Memory B cell (primary cell): ENCODE measurements around the gene CENPB.

ENCODE experiments used
- ATAC-seq: fragments of 150-1000 bp; cut with Tn5 transposase; 2 replicates; pipeline ENCODE4 v1.10.0; 2021; ENCODE audit warnings: low read depth, mild to moderate bottlenecking, moderate library complexity
- DNase-seq, 2 donors: peaks; one replicate each; pipeline ENCODE4 v3.0.0; 2022; ENCODE audit warnings: low spot score in 2 of 2
- H3K27ac Mint-ChIP-seq: one replicate; pipeline ENCODE4 v1.8.0; 2022; ENCODE audit warnings: mild to moderate bottlenecking, moderate library complexity, mixed read lengths
- H3K27me3 Mint-ChIP-seq: one replicate; pipeline ENCODE4 v1.8.0; 2022; ENCODE audit warnings: mixed read lengths
- H3K36me3 Mint-ChIP-seq: one replicate; pipeline ENCODE4 v1.8.0; 2022; ENCODE audit warnings: mild to moderate bottlenecking, mixed read lengths
- H3K4me1 Mint-ChIP-seq: one replicate; pipeline ENCODE4 v1.8.0; 2022; ENCODE audit warnings: mixed read lengths
- H3K4me3 Mint-ChIP-seq: one replicate; pipeline ENCODE4 v1.8.0; 2022; ENCODE audit warnings: mild to moderate bottlenecking, moderate library complexity, mixed read lengths
- H3K9me3 Mint-ChIP-seq: one replicate; pipeline ENCODE4 v1.8.0; 2022; ENCODE audit warnings: mixed read lengths

CENPB gene

DNA sequence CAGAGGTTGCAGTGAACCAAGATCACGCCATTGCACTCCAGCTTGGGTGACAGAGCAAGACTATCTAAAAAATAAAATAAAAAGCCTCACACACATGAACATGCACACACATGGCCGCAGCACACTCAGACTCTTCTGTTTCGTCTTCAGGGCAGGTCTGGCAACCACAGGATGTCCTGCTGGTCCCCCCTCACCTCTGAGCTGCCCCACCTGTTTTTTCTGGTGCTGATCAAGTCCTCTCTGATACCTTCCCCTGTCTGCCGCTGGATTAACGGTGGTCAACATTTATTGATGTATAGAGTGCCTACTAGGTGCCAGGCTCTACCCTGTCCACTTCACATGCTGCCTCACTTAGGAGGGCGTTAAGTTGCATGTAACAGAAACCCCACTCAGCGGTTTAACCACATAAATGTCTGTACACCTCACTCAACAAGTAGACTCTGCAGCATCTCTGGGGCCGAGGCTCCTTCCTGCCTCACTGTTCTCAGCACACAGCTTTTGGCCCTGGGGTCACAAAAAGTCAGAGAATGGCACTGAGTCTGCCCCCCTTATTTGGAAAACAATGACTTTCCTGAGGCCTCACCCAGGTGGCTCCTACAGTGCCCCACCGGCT is 29.3 kb upstream of the CENPB start:
- DNase-seq (no peak), ATAC-seq (no peak)
- Mint-ChIP-seq H3K36me3 (no peaks in the 10 kb centered on the region), H3K4me3 (no peak overlapping the region), H3K4me1 (peaks cover 14% of the 10 kb centered on the region), H3K9me3 (no peaks in the 10 kb centered on the region), H3K27ac (no peak overlapping the region), H3K27me3 (peaks cover 4% of the 10 kb centered on the region)

DNA sequence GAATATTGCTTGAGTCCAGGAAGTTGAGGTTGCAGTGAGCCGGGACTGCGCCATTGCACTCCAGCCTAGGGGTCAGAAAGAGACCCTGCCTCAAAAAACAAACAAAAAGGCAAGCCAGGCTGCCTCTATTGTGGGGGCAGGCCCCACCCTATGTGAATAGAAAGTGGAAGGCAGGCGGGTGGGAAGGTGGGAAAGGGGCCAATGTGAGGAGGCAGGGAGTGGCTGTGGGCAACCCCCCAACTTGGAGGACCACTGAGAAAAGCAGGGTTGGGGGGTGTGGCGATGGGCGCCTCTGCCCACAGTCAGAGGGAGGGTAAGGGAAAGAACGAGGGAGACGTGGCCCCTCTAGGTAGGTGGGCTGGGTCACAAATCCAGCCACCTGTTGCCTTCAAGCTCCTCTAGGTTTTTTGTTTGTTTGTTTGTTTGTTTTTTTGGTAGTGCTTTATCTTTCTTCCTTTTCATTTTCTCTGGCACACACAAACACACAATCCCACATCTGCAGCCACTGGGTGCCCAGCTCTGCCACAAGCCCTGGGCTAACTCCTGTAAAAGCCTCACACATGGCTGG is 28.5 kb upstream of the CENPB start:
- ATAC-seq: no peak
- Mint-ChIP-seq H3K36me3 (no peaks in the 10 kb centered on the region), H3K27me3 (peaks cover 4% of the 10 kb centered on the region), H3K4me1 (peaks cover 14% of the 10 kb centered on the region), H3K9me3 (no peaks in the 10 kb centered on the region), H3K4me3 (no peak overlapping the region), H3K27ac (no peak overlapping the region)
- DNase-seq: no peak

DNA sequence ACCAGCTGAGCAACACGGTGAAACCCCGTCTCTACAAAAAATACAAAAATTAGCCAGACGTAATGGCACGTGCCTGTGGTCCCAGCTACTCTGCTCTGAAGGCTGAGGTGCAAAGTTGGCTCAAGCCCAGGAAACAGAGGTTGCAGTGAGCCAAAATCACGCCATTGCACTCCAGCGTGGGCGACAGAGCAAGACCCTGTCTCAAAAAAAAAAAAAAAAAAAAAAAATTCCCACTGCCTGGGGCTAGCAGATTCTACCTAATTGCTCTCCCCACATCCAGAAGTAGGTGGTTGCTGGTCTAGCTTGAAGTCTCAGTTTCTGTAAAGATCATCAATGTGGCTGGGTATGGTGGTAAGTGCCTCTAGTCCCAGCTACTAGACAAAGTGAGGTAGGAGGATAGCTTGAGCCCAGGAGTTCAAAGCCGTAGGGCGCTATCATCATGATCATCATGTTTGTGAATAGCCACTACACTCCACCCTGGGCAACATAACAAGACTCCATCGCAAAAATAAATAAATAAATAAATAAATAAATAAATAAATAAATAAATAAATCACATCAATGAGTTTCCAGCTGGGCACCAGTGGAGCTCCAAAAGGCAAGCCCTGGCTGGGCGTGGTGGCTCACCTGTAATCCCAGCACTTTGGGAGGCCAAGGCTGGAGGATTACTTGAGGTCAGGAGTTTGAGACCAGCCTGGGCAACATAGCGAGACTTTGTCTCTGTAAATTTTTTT is 27.5 kb upstream of the CENPB start:
- Mint-ChIP-seq H3K4me1 (peaks cover 14% of the 10 kb centered on the region), H3K4me3 (no peak overlapping the region)
- no peak for ATAC-seq

GRCh38 chr20:3812975-3813847 is 26.7 kb upstream of the CENPB start:
- DNase-seq (no peak), ATAC-seq (no peak)
- peaks cover 4% of the 10 kb centered on the region for H3K27me3 Mint-ChIP-seq
- H3K9me3 Mint-ChIP-seq: no peaks in the 10 kb centered on the region
- H3K4me1 Mint-ChIP-seq: peaks cover 14% of the 10 kb centered on the region
- H3K36me3 Mint-ChIP-seq: no peaks in the 10 kb centered on the region
- no peak overlapping the region for H3K4me3 Mint-ChIP-seq
- H3K27ac Mint-ChIP-seq: no peak overlapping the region

More for the DNA sequence above, 27.5 kb upstream of the CENPB start:
- Mint-ChIP-seq H3K36me3 (no peaks in the 10 kb centered on the region), H3K27me3 (peaks cover 4% of the 10 kb centered on the region), H3K27ac (no peak overlapping the region), H3K9me3 (no peaks in the 10 kb centered on the region)
- no peak for DNase-seq

DNA sequence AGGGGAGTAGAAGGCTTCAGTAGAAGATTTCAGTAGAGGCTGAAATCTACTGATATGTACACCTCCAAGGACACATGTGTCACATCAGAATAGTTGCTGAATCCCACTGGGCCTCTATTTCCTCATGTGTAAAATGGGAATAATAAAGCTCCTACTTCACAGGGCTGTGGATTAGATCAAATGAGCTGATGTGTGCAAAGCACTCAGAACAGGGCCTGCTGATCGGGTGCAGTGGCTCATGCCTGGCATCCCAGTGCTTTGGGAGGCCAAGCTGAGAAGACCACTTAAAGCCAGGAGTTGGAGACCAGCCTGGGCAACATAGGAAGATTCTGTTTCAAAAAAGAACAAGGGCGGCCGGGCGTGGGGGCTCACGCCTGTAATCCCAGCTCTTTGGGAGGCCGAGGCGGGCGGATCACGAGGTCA is 25.7 kb upstream of the CENPB start:
- Mint-ChIP-seq H3K4me3 (no peak overlapping the region), H3K9me3 (no peaks in the 10 kb centered on the region), H3K27ac (peak overlapping the region; percentile 63), H3K4me1 (peaks cover 14% of the 10 kb centered on the region), H3K36me3 (no peaks in the 10 kb centered on the region), H3K27me3 (peaks cover 4% of the 10 kb centered on the region)
- ATAC-seq (no peak), DNase-seq (no peak)

- Mint-ChIP-seq H3K36me3 (no peaks in the 10 kb centered on the region), H3K4me3 (peak overlapping the region; percentile 67), H3K4me1 (peaks cover 14% of the 10 kb centered on the region), H3K9me3 (no peaks in the 10 kb centered on the region), H3K27ac (peak overlapping the region; percentile 63), H3K27me3 (peaks cover 4% of the 10 kb centered on the region)
- ATAC-seq (peak; percentile 66), DNase-seq (no peak)
Observed at GRCh38 chr20:3811467-3812258, 25.1 kb upstream of the CENPB start.

DNA sequence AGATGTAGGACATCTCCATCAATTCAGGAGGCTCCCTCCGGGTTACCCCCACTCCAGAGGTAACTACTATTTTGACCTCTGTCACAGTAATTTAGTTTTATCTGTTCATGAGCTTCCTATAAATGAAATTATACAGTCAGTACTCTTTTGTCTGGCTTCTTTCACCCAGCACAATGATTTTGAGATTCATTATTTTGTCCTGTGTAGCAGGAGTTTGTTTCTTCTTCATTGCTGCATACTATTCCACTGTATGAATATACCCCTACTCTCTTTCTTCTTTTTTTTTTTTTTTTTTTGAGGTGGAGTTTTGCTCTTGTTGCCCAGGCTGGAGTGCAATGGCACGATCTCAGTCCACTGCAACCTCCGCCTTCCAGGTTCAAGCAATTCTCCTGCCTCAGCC is 22.0 kb upstream of the CENPB start:
- Mint-ChIP-seq H3K4me1 (peaks cover 21% of the 10 kb centered on the region), H3K4me3 (no peak overlapping the region), H3K9me3 (no peaks in the 10 kb centered on the region), H3K36me3 (peaks cover 19% of the 10 kb centered on the region), H3K27me3 (no peaks in the 10 kb centered on the region), H3K27ac (no peak overlapping the region)
- ATAC-seq (no peak), DNase-seq (no peak)

DNA sequence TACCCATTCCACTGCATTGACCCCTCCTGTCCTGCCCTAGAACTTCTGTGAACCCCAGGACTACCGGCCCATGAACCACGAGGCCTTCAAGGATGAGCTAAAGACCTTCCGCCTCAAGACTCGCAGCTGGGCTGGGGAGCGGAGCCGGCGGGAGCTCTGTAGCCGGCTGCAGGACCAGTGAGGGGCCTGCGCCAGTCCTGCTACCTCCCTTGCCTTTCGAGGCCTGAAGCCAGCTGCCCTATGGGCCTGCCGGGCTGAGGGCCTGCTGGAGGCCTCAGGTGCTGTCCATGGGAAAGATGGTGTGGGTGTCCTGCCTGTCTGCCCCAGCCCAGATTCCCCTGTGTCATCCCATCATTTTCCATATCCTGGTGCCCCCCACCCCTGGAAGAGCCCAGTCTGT is 18.2 kb upstream of the CENPB start:
- ATAC-seq (no peak), DNase-seq (no peak)
- Mint-ChIP-seq H3K27ac (no peak overlapping the region), H3K27me3 (no peaks in the 10 kb centered on the region), H3K4me3 (no peak overlapping the region), H3K9me3 (no peaks in the 10 kb centered on the region), H3K4me1 (peaks cover 25% of the 10 kb centered on the region), H3K36me3 (peaks cover 30% of the 10 kb centered on the region)

GRCh38 chr20:3804254-3804751 is 17.8 kb upstream of the CENPB start:
- H3K36me3 Mint-ChIP-seq: peaks cover 30% of the 10 kb centered on the region
- no peak for ATAC-seq

DNA sequence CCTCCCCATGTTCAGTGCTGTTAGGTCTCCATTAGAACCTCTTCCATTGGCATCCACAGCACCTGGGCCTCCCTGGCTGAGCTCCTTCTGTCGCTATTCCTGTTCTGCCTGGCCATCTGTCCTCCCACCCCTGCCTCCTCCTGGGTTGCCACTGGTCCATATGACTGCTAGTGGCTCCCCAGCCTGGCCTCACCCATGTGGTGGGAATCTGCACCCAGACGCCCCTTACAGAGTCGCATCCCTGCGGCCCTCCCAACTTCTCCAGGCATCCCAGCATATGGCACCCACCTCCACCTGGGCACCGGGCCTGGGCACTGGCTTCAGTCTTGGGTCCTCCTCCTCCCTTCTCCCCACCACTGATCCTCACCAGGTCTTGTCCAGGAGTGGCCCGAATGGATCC is 17.3 kb upstream of the CENPB start:
- no peak for DNase-seq
- H3K27ac Mint-ChIP-seq: peak overlapping the region; percentile 40
- peaks cover 32% of the 10 kb centered on the region for H3K4me1 Mint-ChIP-seq
- H3K27me3 Mint-ChIP-seq: no peaks in the 10 kb centered on the region
- H3K4me3 Mint-ChIP-seq: no peak overlapping the region
- H3K36me3 Mint-ChIP-seq: peaks cover 30% of the 10 kb centered on the region
- no peaks in the 10 kb centered on the region for H3K9me3 Mint-ChIP-seq
- ATAC-seq: no peak

More at GRCh38 chr20:3804254-3804751, 17.8 kb upstream of the CENPB start:
- no peak for DNase-seq
- Mint-ChIP-seq H3K4me1 (peaks cover 29% of the 10 kb centered on the region), H3K4me3 (no peak overlapping the region), H3K27me3 (no peaks in the 10 kb centered on the region), H3K9me3 (no peaks in the 10 kb centered on the region), H3K27ac (peak overlapping the region; percentile 40)

DNA sequence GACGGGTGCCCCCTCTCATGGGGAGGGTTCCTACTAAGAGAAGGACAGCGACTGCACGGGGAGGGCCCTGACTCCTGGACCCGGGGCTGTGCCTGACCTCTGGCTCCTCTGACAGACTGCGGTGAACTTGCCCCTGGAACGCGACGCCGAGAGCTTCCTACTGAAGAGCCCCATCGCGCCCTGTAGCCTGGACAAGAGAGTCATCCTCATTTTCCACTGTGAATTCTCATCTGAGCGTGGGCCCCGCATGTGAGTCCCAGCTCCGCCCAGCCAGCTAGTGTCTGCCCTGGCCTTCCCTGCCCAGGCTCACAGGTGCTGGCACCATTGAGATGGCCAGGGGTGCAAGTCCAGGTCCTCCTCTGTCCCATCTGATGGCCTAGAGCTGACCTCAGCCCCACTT is 16.7 kb upstream of the CENPB start:
- no peaks in the 10 kb centered on the region for H3K27me3 Mint-ChIP-seq
- H3K27ac Mint-ChIP-seq: no peak overlapping the region
- H3K36me3 Mint-ChIP-seq: peaks cover 30% of the 10 kb centered on the region
- H3K9me3 Mint-ChIP-seq: no peaks in the 10 kb centered on the region
- no peak overlapping the region for H3K4me3 Mint-ChIP-seq
- no peak for DNase-seq
- no peak for ATAC-seq
- peaks cover 37% of the 10 kb centered on the region for H3K4me1 Mint-ChIP-seq

- peaks cover 30% of the 10 kb centered on the region for H3K36me3 Mint-ChIP-seq
- no peak overlapping the region for H3K4me3 Mint-ChIP-seq
- DNase-seq: no peak
- H3K4me1 Mint-ChIP-seq: peaks cover 41% of the 10 kb centered on the region
- no peak for ATAC-seq
- H3K27ac Mint-ChIP-seq: peak overlapping the region; percentile 73
- no peaks in the 10 kb centered on the region for H3K9me3 Mint-ChIP-seq
- no peaks in the 10 kb centered on the region for H3K27me3 Mint-ChIP-seq
Observed at GRCh38 chr20:3802524-3803239, 16.1 kb upstream of the CENPB start.

DNA sequence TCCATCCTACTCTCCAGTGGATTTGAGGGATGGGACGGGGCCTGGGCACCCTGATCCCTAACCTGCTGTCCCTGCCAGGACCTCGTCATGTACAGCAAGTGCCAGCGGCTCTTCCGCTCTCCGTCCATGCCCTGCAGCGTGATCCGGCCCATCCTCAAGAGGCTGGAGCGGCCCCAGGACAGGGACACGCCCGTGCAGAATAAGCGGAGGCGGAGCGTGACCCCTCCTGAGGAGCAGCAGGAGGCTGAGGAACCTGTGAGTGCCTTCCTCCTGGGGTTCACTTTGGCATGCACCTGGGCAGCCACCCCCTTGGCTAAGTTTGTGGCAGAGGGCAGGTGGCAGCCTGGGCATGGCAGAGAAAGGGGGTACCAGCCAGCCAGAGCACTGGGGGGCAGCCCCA is 15.3 kb upstream of the CENPB start:
- H3K4me3 Mint-ChIP-seq: no peak overlapping the region
- H3K27ac Mint-ChIP-seq: no peak overlapping the region
- peaks cover 30% of the 10 kb centered on the region for H3K36me3 Mint-ChIP-seq
- H3K9me3 Mint-ChIP-seq: no peaks in the 10 kb centered on the region
- DNase-seq: no peak
- peaks cover 49% of the 10 kb centered on the region for H3K4me1 Mint-ChIP-seq
- H3K27me3 Mint-ChIP-seq: no peaks in the 10 kb centered on the region
- no peak for ATAC-seq
